GM23338 (cell line): ENCODE data around the gene PHYHIPL.

Experiments
- CREB1 ChIP-seq: fragments of 250-450 bp; sonication (Bioruptor Pico); IDR thresholded peaks from 2 replicates; pipeline ENCODE4 v1.5.0; 2020; ENCODE audit warnings: low read depth, mild to moderate bottlenecking, moderate library complexity
- CTCF ChIP-seq, 2 experiments: fragments of 200-600 bp in 1 of 2; sonication (generic) in 1 of 2; conservative IDR thresholded peaks; 2 replicates each; pipeline versions ENCODE4 v1.5.1 to v1.6.1; 2016 to 2017; ENCODE audit warnings: antibody characterized with exemption in 2 of 2, low read depth in 2 of 2, mild to moderate bottlenecking in 2 of 2, moderate library complexity in 1 of 2
- ETS1 ChIP-seq: IDR thresholded peaks from 2 replicates; pipeline ENCODE4 v1.6.1; 2016; ENCODE audit warnings: antibody characterized with exemption
- EZH2 ChIP-seq: fragments of 200-600 bp; sonication (generic); IDR thresholded peaks from one replicate; pipeline ENCODE4 v1.8.0; 2017; ENCODE audit warnings: antibody characterized with exemption, mild to moderate bottlenecking, low read depth; ENCODE audit not compliant: unreplicated experiment
- EZH2phosphoT487 ChIP-seq: fragments of 200-600 bp; sonication (generic); IDR thresholded peaks from one replicate; pipeline ENCODE4 v1.8.1; 2018; ENCODE audit warnings: antibody characterized with exemption; ENCODE audit not compliant: unreplicated experiment
- JUNB ChIP-seq: IDR thresholded peaks from one replicate; pipeline ENCODE4 v1.6.1; 2016; ENCODE audit warnings: antibody characterized with exemption; ENCODE audit not compliant: unreplicated experiment
- POLR2AphosphoS5 ChIP-seq: IDR thresholded peaks from 2 replicates; pipeline ENCODE4 v1.6.1; 2016; ENCODE audit warnings: antibody characterized with exemption, low read depth
- ZNF331 ChIP-seq: fragments of 250-450 bp; sonication (Bioruptor Pico); IDR thresholded peaks from 2 replicates; pipeline ENCODE4 v1.5.0; 2020; ENCODE audit warnings: low read depth, mild to moderate bottlenecking, moderate library complexity

GRCh38 chr10:59148701-59149100 is 27.7 kb upstream of the PHYHIPL start:
- TF ChIP-seq CTCF (conservative IDR thresholded peaks at IDR 0.05; ENCODE audit: low read depth in 2 of 2): no peak
- no peak for TF ChIP-seq CREB1 (CRISPR knock-in tag)
- TF ChIP-seq EZH2: no peak
- TF ChIP-seq EZH2phosphoT487: no peak
- no peak for TF ChIP-seq ZNF331 (CRISPR knock-in tag)
- no peak for TF ChIP-seq POLR2AphosphoS5
- TF ChIP-seq ETS1: no peak
- TF ChIP-seq JUNB: no peak
